H1 (cell line): ENCODE measurements around the gene MYH7B.
A peak's percentile ranks its signal among the peaks of the same experiment; 100 is the strongest.

Experiments
- POLR2A ChIP-seq, 2 experiments: IDR thresholded peaks; 1 replicate in 1 of 2; 2 replicates in 1 of 2; pipeline ENCODE4 v1.6.1; 2011; ENCODE audit warnings: low read depth in 2 of 2, low read length in 2 of 2, mild to moderate bottlenecking in 2 of 2; ENCODE audit errors: control extremely low read depth in 1 of 2
- SIN3A ChIP-seq, 2 experiments: IDR thresholded peaks in 1 of 2; conservative IDR thresholded peaks in 1 of 2; 2 replicates each; pipeline ENCODE4 v1.6.1; 2011 to 2012; ENCODE audit warnings: low read length in 2 of 2, improper control_type of control experiment in 1 of 2, low read depth in 1 of 2, mild to moderate bottlenecking in 1 of 2
- TF ChIP-seq, protein P1 (sequence below), 3 experiments: IDR thresholded peaks; 1 replicate in 2 of 3; 2 replicates in 1 of 3; pipeline versions ENCODE4 v1.5.1 to v1.6.1; 2011; ENCODE audit warnings: low read length in 3 of 3, mild to moderate bottlenecking in 3 of 3, inconsistent platforms in 2 of 3, low read depth in 1 of 3, moderate library complexity in 1 of 3; ENCODE audit not compliant: insufficient read depth in 1 of 3; ENCODE audit errors: control extremely low read depth in 1 of 3

DNA sequence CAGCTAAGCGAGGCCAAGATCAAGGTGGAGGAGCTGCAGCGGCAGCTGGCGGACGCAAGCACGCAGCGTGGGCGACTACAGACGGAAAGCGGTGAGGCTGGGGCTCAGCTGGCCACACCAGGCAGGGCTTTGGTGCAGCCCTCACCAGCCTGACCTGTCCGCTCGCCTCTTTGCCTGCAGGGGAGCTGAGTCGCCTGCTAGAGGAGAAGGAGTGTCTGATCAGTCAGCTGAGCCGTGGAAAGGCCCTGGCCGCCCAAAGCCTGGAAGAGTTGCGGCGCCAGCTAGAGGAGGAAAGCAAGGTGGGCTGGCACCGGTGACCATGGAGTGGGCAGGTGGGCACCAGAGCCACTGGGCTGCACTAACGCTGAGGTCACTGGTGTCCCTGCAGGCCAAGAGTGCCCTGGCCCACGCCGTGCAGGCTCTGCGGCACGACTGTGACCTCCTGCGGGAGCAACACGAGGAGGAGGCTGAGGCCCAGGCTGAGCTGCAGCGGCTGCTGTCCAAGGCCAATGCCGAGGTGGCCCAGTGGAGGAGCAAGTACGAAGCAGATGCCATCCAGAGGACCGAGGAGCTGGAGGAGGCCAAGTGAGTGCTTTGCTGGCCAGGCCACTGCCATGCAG is 42.8 kb downstream of the MYH7B start:
- TF ChIP-seq, protein P1, sequence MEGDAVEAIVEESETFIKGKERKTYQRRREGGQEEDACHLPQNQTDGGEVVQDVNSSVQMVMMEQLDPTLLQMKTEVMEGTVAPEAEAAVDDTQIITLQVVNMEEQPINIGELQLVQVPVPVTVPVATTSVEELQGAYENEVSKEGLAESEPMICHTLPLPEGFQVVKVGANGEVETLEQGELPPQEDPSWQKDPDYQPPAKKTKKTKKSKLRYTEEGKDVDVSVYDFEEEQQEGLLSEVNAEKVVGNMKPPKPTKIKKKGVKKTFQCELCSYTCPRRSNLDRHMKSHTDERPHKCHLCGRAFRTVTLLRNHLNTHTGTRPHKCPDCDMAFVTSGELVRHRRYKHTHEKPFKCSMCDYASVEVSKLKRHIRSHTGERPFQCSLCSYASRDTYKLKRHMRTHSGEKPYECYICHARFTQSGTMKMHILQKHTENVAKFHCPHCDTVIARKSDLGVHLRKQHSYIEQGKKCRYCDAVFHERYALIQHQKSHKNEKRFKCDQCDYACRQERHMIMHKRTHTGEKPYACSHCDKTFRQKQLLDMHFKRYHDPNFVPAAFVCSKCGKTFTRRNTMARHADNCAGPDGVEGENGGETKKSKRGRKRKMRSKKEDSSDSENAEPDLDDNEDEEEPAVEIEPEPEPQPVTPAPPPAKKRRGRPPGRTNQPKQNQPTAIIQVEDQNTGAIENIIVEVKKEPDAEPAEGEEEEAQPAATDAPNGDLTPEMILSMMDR (IDR thresholded peaks at IDR 0.05; ENCODE audit: control extremely low read depth in 1 of 3, insufficient read depth in 1 of 3, low read depth in 1 of 3, low read length in 3 of 3), result peak; percentile 71 to 72 (median 72)
- TF ChIP-seq SIN3A (conservative IDR thresholded peaks at IDR 0.05 in 1 of 2, IDR thresholded peaks at IDR 0.05 in 1 of 2; ENCODE audit: low read depth in 1 of 2, low read length in 2 of 2) (peak in 1 of 2 experiments; percentile 40; a peak in 1 of 4 replicates), POLR2A (IDR thresholded peaks at IDR 0.05; ENCODE audit: control extremely low read depth in 1 of 2, low read depth in 2 of 2, low read length in 2 of 2) (no peak)
